ENCODE results near the gene DPF3.
"Not testable (repeated sequence)": the region's sequence is repeated elsewhere in the genome, so short reads cannot be mapped to it uniquely, and the experiment has no call there.

GRCh38 chr14:72748921-72749320 lies 145.0 kb downstream of the DPF3 start:
- not testable (repeated sequence) for TF ChIP-seq CTCF, POLR2A (IDR thresholded peaks at IDR 0.05)

Data from lower leg skin (tissue), 3 donors.